Dermis blood vessel endothelial cell (primary cell): ENCODE measurements around the gene PLB1. TPM values are rescaled to one million over a fixed set of nuclear protein-coding genes. Genes with fewer than 3 reads are reported as not detected.
"Not testable (repeated sequence)": the region's sequence is repeated elsewhere in the genome, so short reads cannot be mapped to it uniquely, and the experiment has no call there.

ENCODE experiments used
- DNase-seq: peaks from one replicate; pipeline ENCODE4 v3.0.0; 2010
- total RNA-seq: library from RNA; depleted of rRNA; stranded (reverse); fragments of >200 nt; gene quantifications from 2 replicates; pipeline ENCODE4 v1.2.3, GENCODE V29; 2014

PLB1 gene
- total RNA-seq, 1 donor from 2014 or later: 1.0 TPM

DNA sequence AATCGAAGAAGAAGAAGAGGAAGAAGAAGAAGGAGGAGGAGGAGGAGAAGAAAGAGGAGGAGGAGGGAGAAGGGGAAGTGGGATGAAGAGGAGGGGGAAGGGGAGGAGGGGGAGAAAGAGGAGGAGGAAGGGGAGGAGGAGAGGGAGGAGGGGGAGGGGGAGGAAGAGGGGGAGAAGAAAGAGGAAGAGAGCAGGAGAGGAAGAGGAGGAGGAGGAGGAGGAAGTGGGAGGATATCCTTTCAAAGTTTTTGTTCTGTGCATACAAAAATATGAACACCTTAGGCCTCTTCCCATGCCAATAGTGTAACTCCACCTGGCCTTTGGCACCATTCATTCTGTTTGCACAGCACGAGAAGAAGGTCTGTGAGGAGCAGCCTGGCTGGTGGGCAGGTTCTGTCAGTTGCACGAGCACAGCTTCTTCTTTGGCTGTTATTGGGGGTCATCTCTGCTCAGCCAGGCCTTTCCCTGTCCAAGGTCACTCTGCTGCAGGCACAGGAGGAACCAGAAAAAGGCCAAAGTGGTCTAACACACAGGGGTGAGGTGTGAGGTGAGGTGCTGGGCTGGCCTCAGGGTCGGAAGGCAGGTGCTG, 25.8 kb upstream of the PLB1 start:
- no peak for DNase-seq

DNA sequence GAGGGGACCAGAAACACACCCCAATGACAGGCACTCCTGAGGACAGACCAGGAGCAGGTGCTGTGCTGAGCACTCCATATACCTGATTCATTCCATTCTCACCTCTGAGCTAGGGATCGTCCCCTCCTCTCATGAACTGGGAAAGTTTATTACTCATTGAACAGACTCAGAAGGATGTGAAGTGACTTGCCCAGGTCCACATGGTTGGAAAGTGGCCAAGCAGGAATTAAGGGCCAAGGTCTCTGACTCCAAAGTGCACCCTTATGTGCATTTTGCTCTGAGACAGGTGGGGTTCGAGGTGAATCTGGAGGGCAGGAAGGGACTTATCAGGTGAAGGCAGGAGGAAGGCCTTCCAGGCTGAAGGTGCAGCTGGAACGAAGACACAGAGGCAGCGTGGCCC, 25.1 kb upstream of the PLB1 start:
- no peak for DNase-seq

DNA sequence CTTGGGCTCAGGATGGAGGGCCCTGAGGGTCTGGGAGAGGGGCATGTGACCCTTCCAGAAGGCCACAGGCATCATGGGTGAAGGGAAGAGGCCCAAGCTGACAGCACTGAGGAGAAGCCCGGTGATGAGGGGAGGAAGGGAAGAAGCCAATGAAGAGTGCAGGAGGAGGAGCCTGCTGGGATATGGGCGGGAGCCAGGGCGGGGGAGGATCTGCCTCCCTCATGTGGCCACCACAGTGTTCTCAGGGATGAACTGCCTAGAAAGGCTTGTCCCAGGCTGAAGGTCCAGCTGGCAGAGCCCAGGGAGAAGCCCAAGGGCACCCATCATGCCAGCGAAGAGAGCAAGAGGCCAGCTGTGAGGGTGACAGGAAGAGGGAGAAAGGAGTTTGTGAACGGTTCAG, 24.6 kb upstream of the PLB1 start:
- DNase-seq: no peak

DNA sequence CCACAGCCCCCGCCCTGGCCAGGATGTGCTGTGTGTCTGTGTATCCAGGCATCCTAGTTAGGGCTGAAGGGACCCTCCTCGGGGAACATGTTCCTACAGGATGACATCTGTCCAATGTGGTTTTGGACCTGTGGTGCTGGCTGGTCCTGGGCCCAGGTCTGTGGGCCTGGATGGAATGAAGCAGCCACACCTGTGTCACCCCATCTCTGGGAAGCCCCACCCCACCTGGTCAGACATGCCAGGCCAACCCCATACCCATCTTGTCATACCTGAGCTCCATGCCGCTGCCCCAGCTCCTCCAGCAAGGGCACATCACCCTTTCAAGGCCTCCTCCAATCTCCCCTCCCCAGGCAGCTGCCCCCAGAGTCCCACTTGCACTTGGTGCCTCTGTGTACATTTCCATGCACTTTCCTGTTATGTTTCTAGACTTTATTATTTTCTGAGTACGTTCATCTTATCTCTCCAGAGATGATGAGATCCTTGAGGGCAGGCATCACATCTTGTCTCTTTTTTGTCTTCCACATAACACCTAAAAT, 24.1 kb upstream of the PLB1 start:
- no peak for DNase-seq

DNA sequence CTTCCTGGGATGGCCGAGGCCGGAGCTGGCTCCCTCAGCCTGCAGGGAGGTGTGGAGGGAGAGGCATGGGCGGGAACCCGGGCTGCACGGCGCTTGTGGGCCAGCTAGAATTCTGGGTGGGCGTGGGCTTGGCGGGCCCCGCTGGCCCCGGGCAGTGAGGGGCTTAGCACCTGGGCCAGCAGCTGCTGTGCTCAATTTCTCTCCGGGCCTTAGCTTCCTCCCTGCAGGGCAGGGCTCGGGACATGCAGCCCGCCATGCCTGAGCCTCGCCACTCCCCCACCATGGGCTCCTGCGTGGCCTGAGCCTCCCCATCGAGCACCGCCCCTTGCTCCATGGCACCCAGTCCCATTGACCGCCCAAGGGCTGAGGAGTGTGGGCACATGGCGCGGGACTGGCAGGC, 23.2 kb upstream of the PLB1 start:
- DNase-seq: not testable (repeated sequence)

DNA sequence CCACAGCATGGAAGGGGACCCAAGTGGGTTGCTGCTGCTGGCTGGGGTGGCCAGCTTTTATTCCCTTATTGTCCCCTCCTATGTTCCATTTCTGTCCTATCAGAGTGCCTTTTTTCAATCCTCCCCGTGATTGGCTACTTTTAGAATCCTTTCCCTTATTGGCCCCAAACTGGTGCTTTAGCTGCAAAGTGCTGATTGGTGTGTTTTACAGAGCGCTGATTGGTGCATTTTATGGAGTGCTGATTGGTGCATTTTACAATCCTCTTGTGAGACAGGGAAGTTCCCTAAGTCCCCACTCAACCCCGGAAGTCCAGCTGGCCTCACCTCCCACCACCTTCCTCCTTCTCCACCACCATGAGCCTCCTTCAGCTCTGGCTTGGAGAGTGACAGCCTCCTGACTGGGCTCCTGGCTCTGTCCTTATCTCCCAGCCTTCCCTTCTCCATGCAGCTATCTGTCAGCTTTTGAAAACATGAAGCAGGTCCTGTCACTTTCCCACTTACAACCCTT, 20.7 kb upstream of the PLB1 start:
- no peak for DNase-seq

DNA sequence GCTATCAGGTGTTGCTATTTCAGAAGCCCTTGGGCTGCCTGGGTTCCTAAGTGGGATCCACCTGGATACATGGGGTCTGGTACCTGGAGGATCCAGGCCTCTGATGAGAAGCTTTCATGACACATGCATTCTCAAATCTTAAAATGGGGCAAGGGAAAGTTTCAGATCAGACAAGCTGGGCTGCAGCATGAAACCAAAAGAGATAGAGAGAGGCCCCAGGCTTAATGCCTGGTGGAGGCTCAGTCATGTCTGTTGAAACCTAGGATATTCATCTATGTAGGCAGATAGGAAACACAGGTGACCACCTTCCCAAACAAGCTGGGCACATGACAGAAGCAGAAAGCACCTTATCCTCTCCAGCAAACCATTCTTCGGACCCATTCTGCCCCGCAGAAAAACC, 18.8 kb upstream of the PLB1 start:
- DNase-seq: no peak

DNA sequence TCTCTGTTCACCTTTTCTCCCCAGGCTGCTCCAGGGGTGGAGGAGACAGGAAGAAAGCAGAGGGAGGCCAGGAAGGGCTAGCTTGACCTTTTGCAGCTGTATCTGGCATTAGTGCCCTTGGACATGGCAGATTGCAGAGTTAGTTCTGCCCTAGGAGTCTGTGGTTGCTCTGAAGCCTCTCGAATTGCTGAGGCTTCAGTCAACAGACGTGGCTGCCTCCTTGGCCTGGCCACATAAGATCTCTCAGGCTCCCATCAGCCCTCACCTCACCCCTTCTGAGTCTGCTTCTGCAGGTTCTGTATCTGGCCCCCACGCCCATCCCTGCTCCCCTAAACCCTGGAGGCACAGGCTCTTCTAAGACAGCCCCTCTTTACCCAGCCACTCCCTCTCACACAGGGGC, 18.2 kb upstream of the PLB1 start:
- no peak for DNase-seq

DNA sequence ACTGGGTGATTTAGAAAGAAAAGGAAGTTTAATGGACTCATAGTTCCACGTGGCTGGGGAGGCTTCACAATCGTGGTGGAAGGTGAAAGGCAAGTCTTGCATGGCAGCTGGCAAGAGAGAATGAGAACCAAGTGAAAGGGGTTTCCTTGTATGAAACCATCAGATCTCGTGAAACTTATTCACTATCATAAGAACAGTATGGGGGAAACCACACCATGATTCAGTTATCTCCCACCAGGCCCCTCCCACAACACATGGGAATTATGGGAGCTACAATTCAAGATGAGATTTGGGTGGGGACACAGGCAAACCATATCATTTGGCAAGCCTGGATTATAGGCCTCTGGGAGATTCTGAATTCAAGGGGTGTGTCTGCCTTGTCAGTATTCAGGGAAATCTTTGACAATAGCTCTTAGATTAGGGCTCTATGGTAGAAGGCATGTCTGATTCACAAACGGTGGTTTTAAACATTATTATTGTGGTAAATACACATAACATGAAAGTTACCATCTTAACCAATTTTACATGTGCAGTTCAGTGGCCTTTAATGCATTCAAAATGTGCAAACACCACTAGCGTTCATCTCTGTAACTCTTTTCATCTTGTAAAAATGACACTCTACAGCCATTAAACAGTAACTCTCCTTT, 15.3 kb upstream of the PLB1 start:
- no peak for DNase-seq

DNA sequence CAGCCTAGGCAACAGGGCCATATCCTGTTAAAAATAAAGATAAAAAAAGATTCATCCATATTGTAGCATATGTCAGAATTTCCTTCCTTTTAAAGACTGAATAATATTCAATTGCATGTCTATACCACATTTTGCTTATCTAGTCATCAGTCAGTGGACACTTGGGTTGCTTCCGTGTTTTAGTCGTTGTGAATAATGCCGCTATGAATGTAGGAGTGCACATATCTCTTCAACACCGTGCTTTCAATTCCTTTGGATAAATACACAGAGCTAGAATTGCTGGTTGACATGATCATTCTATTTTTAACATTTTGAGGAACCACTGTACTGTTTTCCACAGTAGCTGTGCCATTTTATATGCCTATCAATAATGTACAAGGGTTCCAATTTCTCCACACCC, 14.0 kb upstream of the PLB1 start:
- DNase-seq: no peak

DNA sequence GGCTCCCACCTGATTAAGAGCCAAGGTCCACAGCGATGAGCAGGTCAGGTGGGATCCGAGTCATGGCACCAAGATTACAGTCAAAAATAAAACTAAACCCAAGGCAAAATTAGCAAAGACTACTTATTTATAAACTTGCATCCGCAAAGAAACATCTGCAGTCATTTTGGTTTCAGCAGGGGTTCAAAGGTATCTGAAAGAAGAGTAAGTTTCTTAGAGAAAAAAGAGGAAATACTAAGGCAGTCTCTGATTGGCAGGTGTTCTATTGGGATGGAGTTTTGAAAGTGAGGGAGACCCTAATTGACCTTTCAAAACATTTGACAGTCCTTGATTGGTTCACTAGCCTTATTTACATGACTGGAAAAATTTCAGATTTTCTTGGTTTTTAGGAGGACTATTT, 11.0 kb upstream of the PLB1 start:
- DNase-seq: no peak

DNA sequence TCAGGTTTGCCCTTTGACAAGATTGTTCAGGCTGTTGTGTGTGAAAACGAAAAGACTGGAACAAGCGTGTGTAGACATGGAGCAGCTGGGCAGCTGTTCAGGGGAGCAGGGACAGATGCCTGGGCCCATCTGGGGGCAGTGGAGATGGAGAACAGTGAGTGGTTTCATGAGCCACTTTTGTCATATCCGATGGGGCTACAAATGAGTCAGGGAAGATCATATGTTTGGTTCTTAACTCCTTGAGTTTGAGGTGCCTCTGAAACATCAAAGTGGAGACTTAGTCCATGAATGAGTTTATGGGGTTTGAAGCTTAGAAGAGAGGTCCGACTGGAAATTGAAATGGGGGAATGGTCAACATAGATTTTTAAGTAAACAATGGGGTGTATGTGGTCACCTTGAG, 9.3 kb upstream of the PLB1 start:
- no peak for DNase-seq

DNA sequence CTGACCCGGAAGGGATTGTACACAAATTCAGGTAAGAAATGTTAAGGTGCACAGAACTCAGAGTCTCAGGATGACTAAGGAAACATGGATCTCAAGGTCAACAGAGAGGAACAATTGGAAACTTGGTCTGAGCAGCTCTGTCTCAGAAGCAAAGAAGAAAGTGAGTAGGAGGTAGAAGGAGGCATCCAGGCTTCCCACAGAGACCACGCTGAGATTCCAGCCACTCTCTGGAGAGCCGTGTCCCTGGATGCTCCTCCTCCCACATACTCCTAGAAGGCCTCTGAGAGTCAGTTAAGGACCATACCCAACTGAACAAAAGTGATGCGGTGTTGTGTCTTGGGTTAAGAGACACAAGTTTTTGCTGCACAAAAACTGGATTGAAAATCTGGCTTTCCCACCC, 8.6 kb upstream of the PLB1 start:
- DNase-seq: no peak

DNA sequence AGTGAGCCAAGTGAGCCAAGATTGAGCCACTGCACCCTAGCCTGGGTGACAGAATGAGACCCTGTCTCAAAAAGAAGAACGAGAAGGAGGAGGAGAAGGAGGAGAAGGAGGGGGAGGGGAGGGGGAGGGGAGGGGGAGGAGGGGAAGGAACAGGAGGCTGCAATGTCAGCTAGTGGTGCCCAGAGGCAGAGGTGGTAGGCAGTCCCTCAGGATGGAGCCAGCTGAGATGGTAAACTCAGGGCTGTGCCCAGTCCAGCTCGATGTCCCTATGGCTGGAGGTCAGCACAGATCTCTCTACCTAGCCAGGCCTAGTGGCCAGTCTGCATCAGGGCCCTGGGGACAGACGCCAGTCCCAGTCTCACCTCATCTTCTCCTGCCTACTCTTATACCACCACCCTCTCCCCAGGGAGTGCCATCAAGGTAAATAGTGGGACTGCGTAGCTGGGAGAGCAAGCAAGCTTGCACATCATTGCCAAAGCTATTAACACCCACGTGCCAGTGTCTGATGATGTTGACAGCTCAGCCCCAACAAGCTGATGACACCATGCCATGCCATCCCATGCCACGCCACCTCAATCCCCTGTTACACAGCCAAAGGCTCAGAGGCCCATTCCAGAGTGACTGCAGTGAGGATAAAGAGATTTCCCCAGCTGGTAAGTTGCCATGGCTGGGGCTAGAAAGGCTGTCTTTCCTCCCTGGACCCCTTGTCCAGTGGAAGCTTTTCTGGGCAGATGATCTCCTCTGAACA, 7.6 kb upstream of the PLB1 start:
- no peak for DNase-seq

DNA sequence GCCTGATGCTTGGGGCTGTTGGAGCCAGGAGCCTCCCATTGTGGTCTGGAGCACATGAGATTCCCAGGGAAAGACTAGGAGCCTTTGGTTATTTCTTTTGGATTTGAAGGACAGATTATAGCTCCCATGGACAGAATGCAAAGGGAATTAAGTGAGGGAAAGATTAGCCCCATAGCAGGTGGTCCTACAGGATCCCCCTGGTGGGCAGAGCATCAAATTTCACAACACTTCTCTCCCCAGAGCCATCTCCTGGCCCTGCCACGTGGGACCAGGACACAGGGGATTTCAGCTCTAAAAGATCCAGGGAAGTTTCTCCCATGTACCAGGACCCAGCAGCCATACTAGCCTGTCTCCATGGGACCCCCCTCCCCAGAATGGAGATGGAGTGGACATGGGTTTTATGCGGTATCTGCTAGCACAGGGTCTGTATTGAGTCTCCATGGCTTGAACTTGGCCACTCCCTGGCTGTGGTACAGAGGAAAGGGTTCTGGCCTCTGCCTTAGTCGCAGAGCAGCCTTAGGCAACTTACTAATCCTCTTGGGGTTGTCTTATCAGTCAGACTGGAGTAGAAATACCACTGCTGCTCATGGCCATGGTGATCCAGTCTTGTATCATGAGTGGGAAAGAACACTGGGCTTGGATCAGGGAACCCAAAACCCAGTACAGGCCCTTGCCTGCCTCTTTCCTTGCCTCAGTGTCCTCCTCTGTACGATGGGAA, 6.8 kb upstream of the PLB1 start:
- DNase-seq: no peak

DNA sequence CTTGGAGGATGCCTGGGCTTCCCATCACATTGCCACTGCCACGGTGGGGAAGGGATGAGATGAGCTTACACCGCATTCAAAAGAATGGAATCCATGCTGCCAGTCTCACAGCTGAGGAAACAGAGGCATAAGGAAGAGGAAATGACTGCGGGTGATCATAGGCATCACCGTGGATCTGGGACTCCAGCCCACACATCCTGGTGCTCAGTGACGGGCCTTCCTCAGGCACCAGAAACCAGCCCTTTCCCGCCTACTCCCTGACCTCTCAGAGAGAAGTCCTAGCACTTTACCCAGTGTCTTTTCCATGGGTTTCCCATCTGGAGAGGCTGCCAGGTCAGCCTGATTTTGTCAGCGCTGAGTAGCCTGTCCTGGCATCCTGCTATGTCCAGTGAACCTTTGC, 5.3 kb upstream of the PLB1 start:
- peak; percentile 66 for DNase-seq

DNA sequence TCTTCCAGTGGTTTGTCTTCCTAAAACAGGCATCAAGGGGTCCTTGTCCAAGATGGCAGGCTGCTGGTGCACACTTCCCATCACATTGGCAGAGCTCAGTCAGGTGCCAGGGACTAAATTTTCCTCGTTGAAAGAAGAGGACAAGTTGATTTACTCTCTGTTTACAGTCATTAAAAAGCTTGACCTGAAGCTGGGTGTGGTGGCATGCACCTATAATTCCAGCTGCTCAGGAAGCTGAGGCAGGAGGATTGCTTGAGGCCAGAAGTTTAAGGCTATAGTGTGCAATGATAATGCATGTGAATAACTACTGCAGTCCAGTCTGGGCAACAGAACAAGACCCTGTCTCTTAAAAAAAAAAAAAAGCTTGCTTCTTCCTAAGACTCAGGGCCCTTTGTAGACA, 3.6 kb upstream of the PLB1 start:
- DNase-seq: no peak

DNA sequence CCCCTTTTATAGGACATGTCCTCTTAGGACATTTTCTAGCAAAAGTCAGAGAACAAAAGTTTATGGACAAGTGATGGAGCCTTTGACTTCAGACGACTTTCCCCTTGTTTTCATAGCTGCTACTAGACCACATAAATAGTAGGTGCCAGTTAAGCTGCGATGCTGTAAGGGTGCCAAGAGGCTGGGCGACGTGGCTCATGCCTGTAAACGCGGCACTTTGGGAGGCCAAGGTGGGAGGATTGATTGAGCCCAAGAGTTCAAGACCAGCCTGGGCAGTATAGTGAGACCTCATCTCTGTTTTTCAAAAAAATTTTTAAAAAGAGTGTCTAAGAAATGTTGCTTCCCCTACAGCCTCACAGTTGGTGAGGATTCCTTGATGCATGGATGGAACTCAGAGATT, 2.2 kb upstream of the PLB1 start:
- no peak for DNase-seq

DNA sequence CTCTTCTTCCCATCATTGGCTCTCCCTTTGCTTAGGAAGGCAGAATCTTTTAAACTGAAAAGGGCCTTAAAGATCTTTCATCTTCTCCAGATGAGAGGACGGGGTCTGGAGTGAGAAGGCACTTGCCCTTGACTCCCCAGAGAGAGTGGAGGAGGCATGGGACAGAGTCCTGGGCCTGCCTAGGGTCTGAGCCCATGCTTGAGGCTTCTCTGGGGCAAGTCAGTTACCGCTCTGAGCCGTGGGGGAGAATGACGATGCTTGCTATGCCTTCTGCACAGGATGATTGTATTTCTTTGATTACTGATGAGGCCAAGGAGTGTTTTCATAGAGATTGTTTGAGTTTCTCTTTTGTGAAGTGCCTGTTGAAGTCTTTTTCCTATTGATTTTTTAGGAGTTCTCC, 921 bp downstream of the PLB1 start:
- no peak for DNase-seq

DNA sequence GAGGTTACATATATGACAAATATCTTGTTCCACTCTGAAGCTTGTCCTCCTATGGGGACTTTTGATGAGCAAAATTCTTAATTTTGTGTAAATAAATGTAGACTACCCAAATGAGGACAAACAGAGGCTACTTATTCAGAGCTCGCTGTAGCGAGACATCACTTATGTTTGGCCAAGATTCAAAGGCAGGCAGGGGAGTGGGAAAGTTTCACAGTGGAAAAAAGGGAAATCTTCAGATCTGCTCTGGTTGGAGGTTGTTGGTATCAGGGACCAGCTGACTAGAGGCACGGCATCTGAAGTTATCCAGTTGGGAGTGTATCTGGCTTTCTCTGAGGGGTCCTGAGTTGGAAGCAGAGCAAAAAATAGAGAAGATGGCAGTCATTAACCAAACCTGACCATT, 1.3 kb downstream of the PLB1 start:
- DNase-seq: no peak

DNA sequence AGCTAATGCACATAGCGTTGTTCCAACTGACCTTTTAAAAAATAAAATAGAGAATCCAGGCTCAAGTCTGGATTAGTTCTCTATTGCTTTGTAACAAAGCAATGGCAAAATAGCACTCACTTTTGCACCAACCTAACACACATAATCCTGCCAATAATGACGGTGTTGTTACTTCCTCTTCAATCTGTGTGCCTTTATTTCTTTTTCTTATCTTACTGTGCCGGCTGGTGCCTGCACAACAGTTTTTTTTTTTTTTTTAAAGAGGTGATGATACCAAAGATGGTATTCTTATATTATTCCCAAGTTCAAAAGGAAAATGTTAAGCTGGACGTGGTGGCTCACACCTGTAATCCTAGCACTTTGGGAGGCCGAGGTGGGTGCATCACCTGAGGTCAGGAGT, 3.4 kb downstream of the PLB1 start:
- DNase-seq: no peak

DNA sequence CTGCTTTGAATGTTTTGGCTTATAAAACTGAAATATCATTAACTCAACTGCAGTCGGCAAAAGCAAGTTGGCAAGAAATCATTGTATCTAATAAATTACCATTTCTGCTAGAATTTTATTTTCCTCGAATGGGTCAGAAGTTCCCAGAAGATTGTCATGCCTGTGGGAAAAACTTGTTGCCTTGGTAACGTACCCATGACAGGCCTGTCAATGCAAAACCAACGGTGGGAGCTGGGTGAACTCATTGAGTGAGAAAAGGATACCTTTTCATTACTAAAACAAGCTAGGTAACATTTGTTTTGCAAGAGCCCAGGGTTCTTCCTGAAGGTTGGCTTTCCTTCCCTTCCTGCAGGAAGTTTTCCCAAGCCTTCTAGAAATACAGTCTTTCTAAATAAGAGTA, 9.5 kb downstream of the PLB1 start:
- no peak for DNase-seq
